ENCODE data around the gene ZC3H18. TPM values are rescaled to one million over a fixed set of nuclear protein-coding genes. Genes with fewer than 3 reads are reported as not detected.

ZC3H18 gene
- total and polyA plus RNA-seq, 2 of the 4 experiments (the other 2 are of a cell fraction): 3.4 to 21.3 TPM

GRCh38 chr16:88596483-88596882, 26.3 kb downstream of the ZC3H18 start:
- DNase-seq (no peak), ATAC-seq (ENCODE audit: low read depth) (no peak)
- Histone ChIP-seq H3K79me1 (ENCODE audit: low read depth in 1 of 2, low read length in 2 of 2) (peaks cover 12 to 66% of the 10 kb centered on the region in 2 experiments), H2AFZ (replicated peaks; ENCODE audit: low read length, poor library complexity) (no peak overlapping the region), H4K8ac (ENCODE audit: low read depth in 2 of 2, low read length in 2 of 2) (no peak overlapping the region), H3K4me3 (ENCODE audit: insufficient read depth, low read depth, low read length) (no peak overlapping the region), H3K4ac (ENCODE audit: low read depth, low read length) (no peak overlapping the region), H3K27me3 (ENCODE audit: control insufficient read depth, insufficient read depth, low read length) (no peaks in the 10 kb centered on the region), H3K14ac (replicated peaks; ENCODE audit: low read depth, low read length) (no peak overlapping the region), H3K56ac (ENCODE audit: extremely low read depth, insufficient read depth, low read length) (no peak overlapping the region), H4K5ac (ENCODE audit: low read depth, low read length) (no peak overlapping the region), H2BK20ac (ENCODE audit: low read depth, low read length) (no peak overlapping the region), H2BK5ac (ENCODE audit: low read depth, low read length, poor library complexity, severe bottlenecking) (no peak overlapping the region), H3K27ac (ENCODE audit: insufficient read depth, low read length) (no peak overlapping the region), H4K20me1 (ENCODE audit: insufficient read depth, low read length) (peaks cover 21% of the 10 kb centered on the region), H3K9me1 (ENCODE audit: insufficient read depth, low read length) (peaks cover 3% of the 10 kb centered on the region), H3K4me2 (ENCODE audit: low read depth, low read length) (no peak overlapping the region), H3K9me3 (ENCODE audit: control insufficient read depth, insufficient read depth, low read length) (no peaks in the 10 kb centered on the region), H3K9ac (ENCODE audit: low read depth, low read length) (no peak overlapping the region), H2BK120ac (ENCODE audit: low read depth, low read length) (no peak overlapping the region), H2AK5ac (ENCODE audit: low read depth, low read length) (no peak overlapping the region), H4K91ac (ENCODE audit: insufficient read depth, low read depth, low read length) (no peak overlapping the region), H2AK9ac (replicated peaks; ENCODE audit: low read depth, low read length, poor library complexity) (no peak overlapping the region), H3K18ac (ENCODE audit: low read depth, low read length) (no peak overlapping the region), H3K23ac (ENCODE audit: low read depth, low read length) (no peak overlapping the region), H2BK15ac (ENCODE audit: low read depth, low read length) (no peak overlapping the region), H3K36me3 (ENCODE audit: control insufficient read depth, insufficient read depth, low read length) (peaks cover 49% of the 10 kb centered on the region), H3K4me1 (ENCODE audit: control insufficient read depth, insufficient read depth, low read length) (no peaks in the 10 kb centered on the region)
- dilution Hi-C loops (cut with HindIII; ENCODE audit: low sequenced_read_pairs, unreplicated experiment): no loop called here
- ChIA-PET CTCF (interaction anchor here (0.7 kb wide), 1 partner anchor 89 kb away, joined by 4 read pairs; no protein-coding TSS in a partner anchor), POLR2A (ENCODE audit: unreplicated experiment) (no interaction called here)
- WGBS, 2 experiments (ENCODE audit: extremely low coverage in 2 of 2, insufficient read length in 1 of 2): no CpG with 5 or more reads among the region's 3 CpGs
- no TSS peak for BruUV-seq (replicated peaks)
- in situ Hi-C loops (cut with MboI; ENCODE audit: low sequenced_read_pairs): no loop called here
- intact Hi-C loops (cut with micrococcal nuclease): no loop called here
- TF ChIP-seq RFX5 (IDR thresholded peaks at IDR 0.05; ENCODE audit: low read depth, low read length): no peak
- peak; percentile 35; the same call in 1 of the 2 replicates for TF ChIP-seq CEBPB (IDR thresholded peaks at IDR 0.05; ENCODE audit: low read depth, low read length)
